Activated gamma-delta T cell treated with Interleukin-2 at 50 U/mL for 16 hours (primary cell): Measurements from ENCODE around the gene SDF2L1.
"Not testable (repeated sequence)": the region's sequence is repeated elsewhere in the genome, so short reads cannot be mapped to it uniquely, and the experiment has no call there.

Experiments
- DNase-seq: peaks from one replicate; pipeline ENCODE4 v3.0.0-alpha.2; 2020

SDF2L1 gene

GRCh38 chr22:21641789-21642583, at the start of gene SDF2L1:
Gene SDF2L1, plus strand, starts transcription at chr22:21642302. Its CDS starts 35 bp downstream, at chr22:21642337.
- DNase-seq = peak; percentile 97

GRCh38 chr22:21592422-21592821, 49.7 kb upstream of the SDF2L1 start:
- DNase-seq = no peak

GRCh38 chr22:21593406-21594232, 48.5 kb upstream of the SDF2L1 start:
- no peak for DNase-seq

- no peak for DNase-seq
Observed at GRCh38 chr22:21594865-21595452, 47.1 kb upstream of the SDF2L1 start.

GRCh38 chr22:21596356-21597135, 45.6 kb upstream of the SDF2L1 start:
- DNase-seq = not testable (repeated sequence)

GRCh38 chr22:21598302-21598701, 43.8 kb upstream of the SDF2L1 start:
- DNase-seq = no peak

- DNase-seq = no peak
Observed at GRCh38 chr22:21599053-21599893, 42.8 kb upstream of the SDF2L1 start.

- DNase-seq = no peak
Observed at GRCh38 chr22:21602579-21602978, 39.5 kb upstream of the SDF2L1 start.

- DNase-seq = no peak
Observed at GRCh38 chr22:21603973-21604372, 38.1 kb upstream of the SDF2L1 start.

- no peak for DNase-seq
Observed at GRCh38 chr22:21605887-21606564, 36.1 kb upstream of the SDF2L1 start.

- no peak for DNase-seq
Observed at GRCh38 chr22:21606775-21607174, 35.3 kb upstream of the SDF2L1 start.

- not testable (repeated sequence) for DNase-seq
Observed at GRCh38 chr22:21609556-21610157, 32.4 kb upstream of the SDF2L1 start.

- DNase-seq = no peak
Observed at GRCh38 chr22:21611210-21611977, 30.7 kb upstream of the SDF2L1 start.

- no peak for DNase-seq
Observed at GRCh38 chr22:21612858-21613257, 29.2 kb upstream of the SDF2L1 start.

GRCh38 chr22:21613553-21614233, 28.4 kb upstream of the SDF2L1 start:
- no peak for DNase-seq

GRCh38 chr22:21615731-21616130, 26.4 kb upstream of the SDF2L1 start:
- DNase-seq = no peak

GRCh38 chr22:21617337-21617736, 24.8 kb upstream of the SDF2L1 start:
- DNase-seq = not testable (repeated sequence)

GRCh38 chr22:21621025-21621424, 21.1 kb upstream of the SDF2L1 start:
- no peak for DNase-seq
